ENCODE results near the gene REXO1.

The REXO1 gene

GRCh38 chr19:1774989-1775772 is 73.1 kb downstream of the REXO1 start:
- no peak for DNase-seq
- H2AFZ ChIP-seq (ENCODE audit: low read length) = no peak overlapping the region
- no peak overlapping the region for H3K9ac ChIP-seq (ENCODE audit: low read length)
- no peak overlapping the region for H3K4me3 ChIP-seq (ENCODE audit: low read length)
- H3K4me2 ChIP-seq (ENCODE audit: low read depth, low read length) = no peak overlapping the region
- no peaks in the 10 kb centered on the region for H3K79me2 ChIP-seq (ENCODE audit: low read length)
- no peaks in the 10 kb centered on the region for H3K9me3 ChIP-seq (replicated peaks; ENCODE audit: insufficient read depth, low read length)
- H3K36me3 ChIP-seq (replicated peaks; ENCODE audit: insufficient read depth, low read length) = no peaks in the 10 kb centered on the region
- peaks cover 88% of the 10 kb centered on the region for H3K27me3 ChIP-seq (replicated peaks; ENCODE audit: insufficient read depth, low read length)
- no peaks in the 10 kb centered on the region for H3K9me2 ChIP-seq (replicated peaks; ENCODE audit: insufficient read depth, low read length)
- TF ChIP-seq CTCF (IDR thresholded peaks at IDR 0.05; ENCODE audit: low read length) (peak; percentile 62), EZH2phosphoT487 (IDR thresholded peaks at IDR 0.05; ENCODE audit: low read length) (no peak), EZH2 (optimal IDR thresholded peaks at IDR 0.05; ENCODE audit: low read depth, low read length) (no peak)
- no peaks in the 10 kb centered on the region for H3K4me1 ChIP-seq (ENCODE audit: low read length)
- H3F3A ChIP-seq (ENCODE audit: insufficient read depth, low read length) = no peaks in the 10 kb centered on the region
- H4K20me1 ChIP-seq (ENCODE audit: insufficient read depth, low read length) = no peaks in the 10 kb centered on the region
- no peak overlapping the region for H3K27ac ChIP-seq (ENCODE audit: low read length)

GRCh38 chr19:1773184-1773583 is 75.1 kb downstream of the REXO1 start:
- Histone ChIP-seq H3K4me1 (ENCODE audit: low read length) (no peaks in the 10 kb centered on the region), H2AFZ (ENCODE audit: low read length) (no peak overlapping the region), H3K27ac (ENCODE audit: low read length) (no peak overlapping the region), H3K36me3 (replicated peaks; ENCODE audit: insufficient read depth, low read length) (no peaks in the 10 kb centered on the region), H3K9ac (ENCODE audit: low read length) (no peak overlapping the region), H3K4me3 (ENCODE audit: low read length) (no peak overlapping the region), H3K27me3 (replicated peaks; ENCODE audit: insufficient read depth, low read length) (peaks cover 88% of the 10 kb centered on the region), H3K4me2 (ENCODE audit: low read depth, low read length) (no peak overlapping the region), H3F3A (ENCODE audit: insufficient read depth, low read length) (no peaks in the 10 kb centered on the region), H3K9me2 (replicated peaks; ENCODE audit: insufficient read depth, low read length) (no peaks in the 10 kb centered on the region), H4K20me1 (ENCODE audit: insufficient read depth, low read length) (no peaks in the 10 kb centered on the region), H3K79me2 (ENCODE audit: low read length) (no peaks in the 10 kb centered on the region), H3K9me3 (replicated peaks; ENCODE audit: insufficient read depth, low read length) (no peaks in the 10 kb centered on the region)
- no peak for DNase-seq
- TF ChIP-seq EZH2phosphoT487 (IDR thresholded peaks at IDR 0.05; ENCODE audit: low read length) = no peak
- no peak for TF ChIP-seq CTCF (IDR thresholded peaks at IDR 0.05; ENCODE audit: low read length)
- no peak for TF ChIP-seq EZH2 (optimal IDR thresholded peaks at IDR 0.05; ENCODE audit: low read depth, low read length)

GRCh38 chr19:1770866-1771576 is 77.3 kb downstream of the REXO1 start:
- Histone ChIP-seq H3K27ac (ENCODE audit: low read length) (no peak overlapping the region), H3K27me3 (replicated peaks; ENCODE audit: insufficient read depth, low read length) (peaks cover 89% of the 10 kb centered on the region), H2AFZ (ENCODE audit: low read length) (no peak overlapping the region), H3K4me1 (ENCODE audit: low read length) (no peaks in the 10 kb centered on the region), H3K9ac (ENCODE audit: low read length) (no peak overlapping the region), H3K36me3 (replicated peaks; ENCODE audit: insufficient read depth, low read length) (no peaks in the 10 kb centered on the region), H3K4me3 (ENCODE audit: low read length) (no peak overlapping the region), H3K4me2 (ENCODE audit: low read depth, low read length) (no peak overlapping the region), H4K20me1 (ENCODE audit: insufficient read depth, low read length) (no peaks in the 10 kb centered on the region), H3F3A (ENCODE audit: insufficient read depth, low read length) (no peaks in the 10 kb centered on the region), H3K79me2 (ENCODE audit: low read length) (no peaks in the 10 kb centered on the region), H3K9me2 (replicated peaks; ENCODE audit: insufficient read depth, low read length) (no peaks in the 10 kb centered on the region), H3K9me3 (replicated peaks; ENCODE audit: insufficient read depth, low read length) (no peaks in the 10 kb centered on the region)
- DNase-seq = no peak
- no peak for TF ChIP-seq EZH2 (optimal IDR thresholded peaks at IDR 0.05; ENCODE audit: low read depth, low read length)
- no peak for TF ChIP-seq EZH2phosphoT487 (IDR thresholded peaks at IDR 0.05; ENCODE audit: low read length)
- TF ChIP-seq CTCF (IDR thresholded peaks at IDR 0.05; ENCODE audit: low read length) = no peak

All from MM.1S (cell line).